GM19395 (cell line): Measurements from ENCODE around the gene GABRR1.
"Not testable (repeated sequence)": the region's sequence is repeated elsewhere in the genome, so short reads cannot be mapped to it uniquely, and the experiment has no call there.

Source experiments
- ATAC-seq: cut with Tn5 transposase; IDR thresholded peaks from one replicate; pipeline ENCODE4 v1.9.1; 2021; ENCODE audit warnings: mild to moderate bottlenecking, moderate library complexity; ENCODE audit not compliant: unreplicated experiment

Gene GABRR1

GRCh38 chr6:89161326-89162046, 55.7 kb downstream of the GABRR1 start:
- ATAC-seq = no peak

- ATAC-seq = no peak
These were observed 56.6 kb downstream of the GABRR1 start for GRCh38 chr6:89160331-89161092.

GRCh38 chr6:89154131-89154530, 63.0 kb downstream of the GABRR1 start:
- no peak for ATAC-seq

- ATAC-seq = no peak
These were observed 69.0 kb downstream of the GABRR1 start for GRCh38 chr6:89148016-89148750.

- peak; percentile 41 for ATAC-seq
These were observed 70.1 kb downstream of the GABRR1 start for GRCh38 chr6:89146718-89147700.

- ATAC-seq = peak; percentile 73
These were observed 71.0 kb downstream of the GABRR1 start, which contains the start of gene PM20D2 for GRCh38 chr6:89145956-89146717. PM20D2 (plus strand) TSS chr6:89146055; CDS start chr6:89146145, 90 bp downstream.

- peak; percentile 75 for ATAC-seq
These were observed 71.8 kb downstream of the GABRR1 start for GRCh38 chr6:89145091-89145955.

GRCh38 chr6:89144354-89144906, 72.7 kb downstream of the GABRR1 start:
- peak; percentile 41 for ATAC-seq

GRCh38 chr6:89140347-89141156, 76.6 kb downstream of the GABRR1 start:
- no peak for ATAC-seq

GRCh38 chr6:89139509-89140346, 77.4 kb downstream of the GABRR1 start:
- no peak for ATAC-seq

- ATAC-seq = no peak
These were observed 79.0 kb downstream of the GABRR1 start for GRCh38 chr6:89138173-89138572.

GRCh38 chr6:89134723-89135122, 82.4 kb downstream of the GABRR1 start:
- no peak for ATAC-seq

- no peak for ATAC-seq
These were observed 83.2 kb downstream of the GABRR1 start for GRCh38 chr6:89133981-89134380.

GRCh38 chr6:89132057-89132456, 85.1 kb downstream of the GABRR1 start:
- no peak for ATAC-seq

- ATAC-seq = no peak
These were observed 85.6 kb downstream of the GABRR1 start for GRCh38 chr6:89131599-89131998.

- not testable (repeated sequence) for ATAC-seq
These were observed 88.9 kb downstream of the GABRR1 start for GRCh38 chr6:89128256-89128671.
